HG03565 (cell line): Measurements from ENCODE around the gene FOXL2NB.

ENCODE experiments used
- ATAC-seq: cut with Tn5 transposase; IDR thresholded peaks from one replicate; pipeline ENCODE4 v1.9.1; 2021; ENCODE audit warnings: mild to moderate bottlenecking, moderate library complexity; ENCODE audit not compliant: unreplicated experiment

Gene FOXL2NB

GRCh38 chr3:138928727-138929372, 18.2 kb upstream of the FOXL2NB start:
- no peak for ATAC-seq

- no peak for ATAC-seq
Measured at GRCh38 chr3:138933068-138933668, 13.8 kb upstream of the FOXL2NB start.

DNA sequence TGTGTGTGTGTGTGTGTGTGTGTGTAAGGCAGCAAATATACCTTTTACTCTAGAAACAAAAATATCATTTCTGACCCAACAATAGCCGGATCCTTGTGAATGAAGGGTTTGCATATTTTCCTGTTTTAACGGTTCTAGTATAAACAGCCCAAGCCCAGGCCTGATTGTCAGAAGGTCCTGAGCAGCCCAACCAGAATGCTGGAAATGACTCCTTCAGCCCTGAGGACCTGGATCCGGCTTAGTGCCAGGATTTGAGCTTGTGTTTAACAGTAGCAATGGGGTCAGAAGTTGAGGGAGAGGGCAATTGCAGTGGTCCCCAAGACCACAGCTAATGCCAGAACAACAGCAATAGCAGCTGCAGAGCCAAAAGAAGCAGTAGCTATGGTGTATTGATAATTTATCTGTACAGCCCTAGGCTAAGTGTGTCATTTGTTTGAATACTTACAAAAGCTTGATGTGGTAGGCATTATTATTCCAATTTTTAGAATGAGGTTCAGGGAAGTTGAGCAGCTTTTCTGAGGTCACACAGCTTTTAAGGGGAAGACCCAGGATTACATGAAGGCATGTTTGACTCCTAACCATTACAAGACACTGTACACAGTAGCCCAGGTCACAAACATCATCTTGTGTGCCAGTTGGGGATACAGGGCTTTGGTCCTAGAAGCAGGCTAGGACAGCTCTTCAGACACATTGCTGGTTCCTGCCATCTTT, 12.9 kb upstream of the FOXL2NB start:
- no peak for ATAC-seq

GRCh38 chr3:138935505-138935862, 11.5 kb upstream of the FOXL2NB start:
- no peak for ATAC-seq

- ATAC-seq, result no peak
Measured at GRCh38 chr3:138935863-138936740, 10.9 kb upstream of the FOXL2NB start.

- ATAC-seq, result no peak
Measured at GRCh38 chr3:138936741-138937689, 10.0 kb upstream of the FOXL2NB start.

- ATAC-seq, result no peak
Measured at GRCh38 chr3:138937690-138938055, 9.3 kb upstream of the FOXL2NB start.

- ATAC-seq, result no peak
Measured at GRCh38 chr3:138938056-138938876, 8.8 kb upstream of the FOXL2NB start.

- no peak for ATAC-seq
Measured at GRCh38 chr3:138938877-138939560, 8.0 kb upstream of the FOXL2NB start.

GRCh38 chr3:138939561-138940241, 7.3 kb upstream of the FOXL2NB start:
- no peak for ATAC-seq

- ATAC-seq, result no peak
Measured at GRCh38 chr3:138940446-138940845, 6.6 kb upstream of the FOXL2NB start.

DNA sequence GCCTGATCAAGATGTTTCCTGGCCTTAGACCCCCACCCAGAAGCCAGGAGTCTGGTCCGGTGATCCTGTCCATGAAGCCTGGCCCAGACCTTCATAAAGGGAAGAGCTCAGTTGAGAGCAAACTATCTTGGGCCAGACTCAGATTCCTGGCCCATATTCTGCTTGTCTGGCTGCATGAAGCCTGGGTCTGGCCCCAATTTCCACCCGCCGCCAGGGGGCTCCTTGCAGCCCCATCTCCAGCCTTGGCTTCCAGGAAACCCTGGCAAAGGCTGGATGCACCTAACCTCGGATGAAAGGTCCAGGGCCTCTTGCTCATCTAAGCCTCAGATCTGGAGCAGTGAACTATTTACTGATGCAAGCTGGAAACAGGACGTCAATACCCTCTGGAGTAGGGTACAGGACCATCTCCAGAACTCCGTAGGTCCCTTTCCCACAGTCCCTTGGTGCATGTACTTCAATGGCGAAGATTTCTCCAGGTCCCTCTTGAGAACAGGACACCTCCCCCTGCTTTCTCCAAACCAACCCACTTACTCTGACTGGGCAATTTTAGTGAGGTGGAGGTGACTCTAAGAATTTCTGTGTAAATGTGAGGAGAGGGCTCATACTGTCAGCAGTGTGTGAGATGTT, 5.6 kb upstream of the FOXL2NB start:
- ATAC-seq, result no peak

DNA sequence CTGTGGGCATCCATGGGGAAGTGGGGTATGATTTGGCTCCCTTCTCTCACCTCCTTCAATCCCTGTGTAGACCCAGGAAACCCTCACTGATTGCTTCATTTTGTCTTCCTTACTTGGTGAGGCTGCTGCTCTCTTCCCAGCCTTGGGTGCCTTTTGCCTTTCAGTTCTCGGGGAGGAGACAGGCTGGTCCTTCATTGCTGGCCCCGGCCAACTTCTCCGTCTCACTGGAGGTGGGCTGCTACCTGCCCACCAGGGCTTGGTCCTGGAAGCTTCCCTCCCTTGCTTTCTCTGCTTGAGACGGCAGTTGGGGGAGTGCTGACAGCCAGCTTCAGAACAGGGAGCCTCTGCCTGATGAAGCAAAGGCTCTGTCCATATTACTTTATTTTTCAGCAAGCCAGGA, 4.7 kb upstream of the FOXL2NB start:
- no peak for ATAC-seq

DNA sequence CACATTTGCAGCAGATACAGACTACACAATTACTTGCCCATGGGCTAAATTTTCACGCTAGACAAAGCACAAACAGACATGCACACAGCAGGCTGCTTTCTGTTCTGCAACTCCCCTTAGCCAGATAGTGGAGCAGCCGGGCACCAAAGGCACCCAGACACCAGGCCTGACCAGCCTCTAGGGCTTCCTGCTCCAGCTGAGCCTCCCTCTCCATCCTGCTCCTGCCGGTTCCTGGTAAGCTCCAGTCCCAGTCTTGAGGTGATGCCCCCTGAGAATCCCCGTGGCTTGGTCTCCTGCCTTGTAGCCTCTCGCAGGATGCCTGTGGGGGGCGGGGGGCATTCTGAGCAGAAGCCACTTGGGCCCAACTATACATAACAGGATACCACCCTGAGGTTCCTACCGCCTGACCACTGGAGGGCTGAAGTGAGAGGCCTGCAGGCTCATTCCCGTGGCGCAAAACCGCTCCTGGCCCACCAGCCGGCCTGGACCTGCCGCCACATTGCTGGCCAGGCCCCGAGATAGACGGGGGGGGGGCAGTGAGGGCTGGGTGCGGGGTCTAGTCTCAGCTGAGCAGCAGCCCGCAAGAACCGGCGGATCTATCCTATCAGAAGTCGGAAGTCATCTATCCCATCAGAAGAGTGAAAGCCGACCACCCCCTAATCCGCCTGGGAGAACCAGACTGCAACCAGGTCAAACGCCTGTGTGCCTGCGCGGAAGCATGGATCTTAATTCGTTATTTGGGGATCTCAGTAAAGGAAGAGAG, 4.0 kb upstream of the FOXL2NB start:
- no peak for ATAC-seq

DNA sequence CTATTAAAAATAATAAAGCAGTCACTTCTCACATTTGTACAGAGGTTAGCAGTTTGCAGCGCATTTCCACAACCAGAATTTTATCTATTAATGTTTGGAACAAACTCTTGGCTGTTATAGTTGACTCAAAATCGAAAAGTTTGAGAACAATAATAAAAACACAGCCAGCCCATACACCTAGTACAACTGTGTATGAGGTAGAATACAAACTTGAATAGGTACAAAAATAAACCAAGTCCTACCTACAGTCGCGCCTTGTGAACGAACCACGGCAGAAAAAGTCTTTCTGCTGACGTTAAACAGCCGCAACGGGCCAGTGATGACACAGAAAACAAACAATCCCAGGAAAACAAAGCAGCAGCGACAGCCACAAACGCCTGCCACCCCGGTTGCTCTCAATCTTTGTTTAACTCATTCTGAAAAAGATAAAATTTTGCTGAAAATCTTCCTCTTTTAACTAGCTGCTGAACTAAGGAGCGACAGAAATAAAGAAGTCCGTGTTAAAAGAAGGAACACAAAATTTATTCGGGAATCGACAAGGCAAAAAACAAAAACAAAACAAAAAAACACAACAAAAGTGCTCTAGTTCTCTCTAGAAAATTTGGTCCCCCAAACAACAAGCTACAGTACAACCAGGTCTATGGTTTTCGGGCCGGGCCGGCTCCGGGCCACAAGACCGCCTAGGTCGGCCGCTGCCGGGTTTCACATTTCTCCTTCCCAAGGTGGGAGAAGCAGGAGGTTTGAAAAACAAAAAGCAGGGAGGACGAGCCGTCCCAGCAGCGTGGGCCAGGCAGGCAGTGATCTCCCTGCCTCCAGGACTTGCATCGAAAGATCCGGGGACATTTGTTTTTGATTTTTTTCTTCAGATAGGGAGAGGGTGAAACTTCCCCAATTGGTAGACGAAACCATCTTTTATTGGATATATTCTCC, 3.0 kb upstream of the FOXL2NB start:
- ATAC-seq, result no peak

- ATAC-seq, result no peak
Measured at GRCh38 chr3:138944654-138944928, 2.4 kb upstream of the FOXL2NB start.
